ENCODE measurements around the gene UBE2E2. TPM values are rescaled to one million over a fixed set of nuclear protein-coding genes. Genes with fewer than 3 reads are reported as not detected.

UBE2E2 gene
- total and polyA plus RNA-seq, 2 donors from 2014 or later = 40.9 to 61.7 TPM

- TF ChIP-seq, protein P1, sequence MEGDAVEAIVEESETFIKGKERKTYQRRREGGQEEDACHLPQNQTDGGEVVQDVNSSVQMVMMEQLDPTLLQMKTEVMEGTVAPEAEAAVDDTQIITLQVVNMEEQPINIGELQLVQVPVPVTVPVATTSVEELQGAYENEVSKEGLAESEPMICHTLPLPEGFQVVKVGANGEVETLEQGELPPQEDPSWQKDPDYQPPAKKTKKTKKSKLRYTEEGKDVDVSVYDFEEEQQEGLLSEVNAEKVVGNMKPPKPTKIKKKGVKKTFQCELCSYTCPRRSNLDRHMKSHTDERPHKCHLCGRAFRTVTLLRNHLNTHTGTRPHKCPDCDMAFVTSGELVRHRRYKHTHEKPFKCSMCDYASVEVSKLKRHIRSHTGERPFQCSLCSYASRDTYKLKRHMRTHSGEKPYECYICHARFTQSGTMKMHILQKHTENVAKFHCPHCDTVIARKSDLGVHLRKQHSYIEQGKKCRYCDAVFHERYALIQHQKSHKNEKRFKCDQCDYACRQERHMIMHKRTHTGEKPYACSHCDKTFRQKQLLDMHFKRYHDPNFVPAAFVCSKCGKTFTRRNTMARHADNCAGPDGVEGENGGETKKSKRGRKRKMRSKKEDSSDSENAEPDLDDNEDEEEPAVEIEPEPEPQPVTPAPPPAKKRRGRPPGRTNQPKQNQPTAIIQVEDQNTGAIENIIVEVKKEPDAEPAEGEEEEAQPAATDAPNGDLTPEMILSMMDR (IDR thresholded peaks at IDR 0.05; ENCODE audit: borderline replicate concordance, extremely low read depth, insufficient read depth) = no peak
- Histone ChIP-seq H3K36me3 (ENCODE audit: control insufficient read depth in 2 of 3, insufficient read depth in 3 of 3, low read length in 3 of 3) (no peaks in the 10 kb centered on the region), H3K27me3 (ENCODE audit: control insufficient read depth, insufficient read depth, low read length) (no peaks in the 10 kb centered on the region), H3K4me3 (ENCODE audit: low read length in 3 of 3) (no peak overlapping the region), H3K4me1 (ENCODE audit: control insufficient read depth in 2 of 3, insufficient read depth in 2 of 3, low read depth in 1 of 3, low read length in 3 of 3) (no peaks in the 10 kb centered on the region), H3K9me3 (ENCODE audit: control insufficient read depth in 2 of 3, insufficient read depth in 1 of 3, low read length in 3 of 3) (no peaks in the 10 kb centered on the region), H3K9ac (ENCODE audit: low read length in 3 of 3) (no peak overlapping the region), H3K27ac (ENCODE audit: low read depth in 2 of 2, low read length in 2 of 2) (no peak overlapping the region)
- DNase-seq (no peak), FAIRE-seq (no peak)
- intact Hi-C loops (cut with DNase I) = no loop called here
Measured at GRCh38 chr3:23193831-23194230, 9.3 kb upstream of the UBE2E2 start.

DNA sequence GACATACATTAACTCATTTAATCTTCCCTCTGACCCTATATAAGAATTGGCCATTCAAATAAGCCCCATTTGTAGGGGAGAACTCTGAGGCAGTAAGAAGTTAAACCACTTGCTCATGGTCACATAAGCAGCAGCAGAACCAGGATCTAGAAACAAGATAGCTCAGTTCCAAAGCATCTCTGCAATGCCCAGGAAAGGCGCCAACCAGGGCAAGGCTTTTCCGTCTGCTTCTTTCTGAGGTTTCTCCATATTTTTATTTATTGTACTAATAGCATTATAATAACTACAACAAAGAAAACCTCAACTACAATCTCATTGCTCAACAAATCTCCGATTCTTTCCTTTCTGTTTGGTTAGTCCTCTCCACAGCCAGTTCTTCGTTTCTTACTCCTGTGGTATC is 4.3 kb upstream of the UBE2E2 start:
- Histone ChIP-seq H3K36me3 (ENCODE audit: control insufficient read depth in 2 of 3, insufficient read depth in 3 of 3, low read length in 3 of 3) (no peaks in the 10 kb centered on the region), H3K27me3 (ENCODE audit: control insufficient read depth, insufficient read depth, low read length) (no peaks in the 10 kb centered on the region), H3K9ac (ENCODE audit: low read length in 3 of 3) (no peak overlapping the region), H3K4me3 (ENCODE audit: low read length in 3 of 3) (no peak overlapping the region), H3K4me1 (ENCODE audit: control insufficient read depth in 2 of 3, insufficient read depth in 2 of 3, low read depth in 1 of 3, low read length in 3 of 3) (peaks cover 0 to 5% (median 0%) of the 10 kb centered on the region in 3 donors), H3K9me3 (ENCODE audit: control insufficient read depth in 2 of 3, insufficient read depth in 1 of 3, low read length in 3 of 3) (no peaks in the 10 kb centered on the region), H3K27ac (ENCODE audit: low read depth in 2 of 2, low read length in 2 of 2) (no peak overlapping the region)
- DNase-seq = no peak
- TF ChIP-seq, protein P1 (IDR thresholded peaks at IDR 0.05; ENCODE audit: borderline replicate concordance, extremely low read depth, insufficient read depth) = no peak
- no peak for FAIRE-seq
- intact Hi-C loops (cut with DNase I) = no loop called here

DNA sequence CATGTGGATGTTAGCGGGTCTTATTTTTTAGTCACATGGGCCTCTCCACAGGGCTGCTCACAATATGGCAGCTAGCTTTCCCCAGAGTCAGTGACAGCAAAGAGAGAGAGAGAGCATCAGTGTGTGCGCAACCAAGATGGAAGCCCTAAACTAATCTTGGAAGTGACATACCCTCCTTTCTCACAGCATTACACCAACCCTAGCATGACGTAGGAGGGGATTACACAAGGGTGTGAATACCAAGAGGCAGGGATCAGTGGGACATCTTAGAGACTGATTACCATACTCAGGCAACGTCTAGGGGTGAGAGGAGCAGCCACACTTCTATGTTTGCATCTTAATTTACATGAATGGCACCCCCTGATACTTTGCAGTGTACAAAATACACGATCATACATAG is 3.5 kb upstream of the UBE2E2 start:
- intact Hi-C loops (cut with DNase I) = no loop called here
- FAIRE-seq = no peak

More for the DNA sequence above, 3.5 kb upstream of the UBE2E2 start:
- H3K27me3 ChIP-seq (ENCODE audit: control insufficient read depth, insufficient read depth, low read length) = no peaks in the 10 kb centered on the region
- peaks cover 0 to 7% (median 0%) of the 10 kb centered on the region in 3 donors for H3K4me1 ChIP-seq (ENCODE audit: control insufficient read depth in 2 of 3, insufficient read depth in 2 of 3, low read depth in 1 of 3, low read length in 3 of 3)
- H3K4me3 ChIP-seq (ENCODE audit: low read length in 3 of 3) = no peak overlapping the region
- DNase-seq = no peak
- H3K9me3 ChIP-seq (ENCODE audit: control insufficient read depth in 2 of 3, insufficient read depth in 1 of 3, low read length in 3 of 3) = no peaks in the 10 kb centered on the region
- no peak overlapping the region for H3K9ac ChIP-seq (ENCODE audit: low read length in 3 of 3)
- no peaks in the 10 kb centered on the region for H3K36me3 ChIP-seq (ENCODE audit: control insufficient read depth in 2 of 3, insufficient read depth in 3 of 3, low read length in 3 of 3)
- TF ChIP-seq, protein P1 (IDR thresholded peaks at IDR 0.05; ENCODE audit: borderline replicate concordance, extremely low read depth, insufficient read depth) = no peak
- H3K27ac ChIP-seq (ENCODE audit: low read depth in 2 of 2, low read length in 2 of 2) = no peak overlapping the region
